Lower lobe of right lung (tissue), 2 donors: Measurements from ENCODE around the gene SLC49A4. TPM values are rescaled to one million over a fixed set of nuclear protein-coding genes. Genes with fewer than 3 reads are reported as not detected.

Experiments
- ATAC-seq, 2 donors: fragments of 200-7000 bp; cut with Tn5 transposase; one replicate each; pipeline ENCODE4 v1.9.1; 2020 to 2022; ENCODE audit warnings: mild to moderate bottlenecking in 2 of 2, moderate library complexity in 2 of 2
- DNase-seq: peaks from one replicate; pipeline ENCODE4 v3.0.0-alpha.2; 2020
- H3K27ac ChIP-seq: fragments of 200-600 bp; one replicate; pipeline ENCODE4 v1.8.0; 2022
- H3K27me3 ChIP-seq: fragments of 200-600 bp; one replicate; pipeline ENCODE4 v1.8.0; 2022; ENCODE audit warnings: low read depth
- H3K36me3 ChIP-seq: fragments of 200-600 bp; one replicate; pipeline ENCODE4 v1.8.0; 2022; ENCODE audit warnings: mild to moderate bottlenecking
- H3K4me1 ChIP-seq: fragments of 200-600 bp; one replicate; pipeline ENCODE4 v1.8.0; 2022
- H3K4me3 ChIP-seq: fragments of 200-600 bp; one replicate; pipeline ENCODE4 v1.8.0; 2022; ENCODE audit warnings: mild to moderate bottlenecking
- H3K9me3 ChIP-seq: fragments of 200-600 bp; one replicate; pipeline ENCODE4 v1.8.0; 2022
- intact Hi-C: fragments of 100-400 bp; cut with DNase I; formaldehyde crosslinking; loops from one replicate; pipeline ENCODE4 v1.11.0; 2022
- total RNA-seq: library from RNA; stranded (reverse); fragmentation: NEBNext Ultra II Directional; extraction: Animal tissue kit (Norgen Biotek cat#: 25700); gene quantifications from one replicate; pipeline ENCODE4 v1.2.1, GENCODE V29; 2021
- TF ChIP-seq, protein P1 (sequence below): fragments of 200-600 bp; IDR thresholded peaks from one replicate; pipeline ENCODE4 v1.8.0; 2022; ENCODE audit warnings: antibody characterized with exemption, mild to moderate bottlenecking
- donor health status: DM: no; HTN: yes; CAD: no; lungs with severe emphysema.

Gene SLC49A4
- total RNA-seq, 1 donor from 2014 or later = 14.9 TPM

DNA sequence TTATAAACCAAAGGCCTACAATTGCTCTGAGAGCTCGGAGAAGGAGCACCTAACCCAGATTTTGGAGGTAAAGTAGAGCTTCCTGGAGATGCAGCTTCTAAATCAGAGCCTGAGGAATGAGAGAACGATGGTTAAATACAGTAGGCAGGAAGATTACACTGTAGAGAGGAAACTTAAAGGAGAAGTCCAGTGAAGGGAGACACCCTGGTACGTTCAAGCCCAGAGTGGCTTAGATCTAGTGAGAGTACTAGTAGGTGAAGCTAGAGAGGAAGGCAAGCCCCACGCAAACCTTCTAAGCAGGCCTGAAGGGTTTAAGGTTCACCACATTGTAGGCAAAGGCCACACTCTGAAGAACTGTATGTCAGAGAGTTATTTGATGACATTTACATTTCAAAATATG, 33.4 kb downstream of the SLC49A4 start:
- Histone ChIP-seq H3K9me3 (no peaks in the 10 kb centered on the region), H3K27ac (no peak overlapping the region), H3K4me1 (no peaks in the 10 kb centered on the region), H3K27me3 (no peaks in the 10 kb centered on the region), H3K4me3 (no peak overlapping the region), H3K36me3 (peaks cover 10% of the 10 kb centered on the region)
- ATAC-seq (peak in 1 of 2 donors; percentile 41), DNase-seq (no peak)
- intact Hi-C loops = no loop called here
- TF ChIP-seq, protein P1, sequence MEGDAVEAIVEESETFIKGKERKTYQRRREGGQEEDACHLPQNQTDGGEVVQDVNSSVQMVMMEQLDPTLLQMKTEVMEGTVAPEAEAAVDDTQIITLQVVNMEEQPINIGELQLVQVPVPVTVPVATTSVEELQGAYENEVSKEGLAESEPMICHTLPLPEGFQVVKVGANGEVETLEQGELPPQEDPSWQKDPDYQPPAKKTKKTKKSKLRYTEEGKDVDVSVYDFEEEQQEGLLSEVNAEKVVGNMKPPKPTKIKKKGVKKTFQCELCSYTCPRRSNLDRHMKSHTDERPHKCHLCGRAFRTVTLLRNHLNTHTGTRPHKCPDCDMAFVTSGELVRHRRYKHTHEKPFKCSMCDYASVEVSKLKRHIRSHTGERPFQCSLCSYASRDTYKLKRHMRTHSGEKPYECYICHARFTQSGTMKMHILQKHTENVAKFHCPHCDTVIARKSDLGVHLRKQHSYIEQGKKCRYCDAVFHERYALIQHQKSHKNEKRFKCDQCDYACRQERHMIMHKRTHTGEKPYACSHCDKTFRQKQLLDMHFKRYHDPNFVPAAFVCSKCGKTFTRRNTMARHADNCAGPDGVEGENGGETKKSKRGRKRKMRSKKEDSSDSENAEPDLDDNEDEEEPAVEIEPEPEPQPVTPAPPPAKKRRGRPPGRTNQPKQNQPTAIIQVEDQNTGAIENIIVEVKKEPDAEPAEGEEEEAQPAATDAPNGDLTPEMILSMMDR = no peak

DNA sequence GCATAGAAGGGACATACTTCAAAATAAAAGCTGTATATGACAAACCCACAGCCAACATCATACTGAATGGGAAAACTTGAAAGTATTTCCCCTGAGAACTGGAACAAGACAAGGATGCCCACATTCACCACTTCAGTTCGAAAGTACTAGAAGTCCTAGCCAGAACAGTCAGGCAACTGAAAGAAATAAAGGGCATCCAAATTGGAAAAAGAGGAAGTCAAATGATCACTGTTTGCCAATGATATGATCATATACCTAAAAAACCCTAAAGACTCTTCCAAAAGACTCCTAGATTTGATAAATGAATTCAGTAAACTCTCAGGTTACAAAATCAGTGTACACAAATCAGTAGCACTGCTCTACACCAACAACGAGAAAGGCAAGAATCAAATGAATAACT, 40.7 kb downstream of the SLC49A4 start:
- Histone ChIP-seq H3K9me3 (no peaks in the 10 kb centered on the region), H3K4me3 (no peak overlapping the region), H3K4me1 (no peaks in the 10 kb centered on the region), H3K36me3 (peaks cover 13% of the 10 kb centered on the region), H3K27me3 (no peaks in the 10 kb centered on the region), H3K27ac (no peak overlapping the region)
- intact Hi-C loops = no loop called here
- TF ChIP-seq, protein P1 = no peak
- ATAC-seq (no peak), DNase-seq (no peak)

DNA sequence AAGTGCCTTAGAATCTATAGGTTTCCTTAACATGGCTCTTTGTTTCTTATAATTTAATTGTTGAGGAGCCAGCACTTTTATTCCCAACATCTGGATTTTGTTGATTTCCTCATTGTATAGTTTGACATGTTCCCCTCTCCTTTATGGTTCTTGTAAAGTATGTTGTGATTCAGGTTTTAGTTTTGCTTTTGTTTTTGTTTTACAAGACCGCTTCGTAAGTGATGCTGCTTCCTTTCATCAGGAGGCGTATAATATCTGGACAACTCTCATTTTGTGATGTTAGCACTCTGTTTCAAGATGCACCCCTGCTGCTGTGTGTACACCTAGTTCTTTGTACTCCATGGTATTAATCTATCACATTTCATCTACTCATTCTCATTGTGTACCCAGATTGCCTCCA, 48.7 kb downstream of the SLC49A4 start:
- H3K27me3 ChIP-seq = no peaks in the 10 kb centered on the region
- ATAC-seq (no peak), DNase-seq (no peak)
- H3K36me3 ChIP-seq = peaks cover 8% of the 10 kb centered on the region
- no peaks in the 10 kb centered on the region for H3K4me1 ChIP-seq
- no peak overlapping the region for H3K4me3 ChIP-seq
- no peaks in the 10 kb centered on the region for H3K9me3 ChIP-seq
- TF ChIP-seq, protein P1 = no peak
- intact Hi-C loops = no loop called here
- no peak overlapping the region for H3K27ac ChIP-seq

DNA sequence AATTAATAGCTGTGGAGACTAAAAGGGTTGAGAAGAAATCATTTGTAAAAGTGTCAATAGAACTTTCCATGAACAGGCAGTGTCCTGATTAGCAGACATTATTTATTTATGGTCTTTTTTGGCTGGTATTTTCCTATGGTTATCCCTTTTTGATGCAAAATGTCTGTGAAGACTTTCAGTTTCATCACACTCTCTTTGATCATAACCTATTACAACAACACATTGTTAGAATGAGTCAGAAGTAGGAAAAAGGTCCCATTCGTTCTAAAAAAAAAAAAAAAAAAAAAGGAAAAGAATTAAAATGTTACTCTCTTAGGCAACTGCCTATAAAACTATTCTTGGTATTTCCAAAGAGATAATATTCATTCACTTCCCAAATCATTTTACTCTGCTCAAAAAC, 62.1 kb downstream of the SLC49A4 start:
- DNase-seq (no peak), ATAC-seq (no peak)
- Histone ChIP-seq H3K27me3 (no peaks in the 10 kb centered on the region), H3K36me3 (peaks cover 40% of the 10 kb centered on the region), H3K4me1 (peaks cover 4% of the 10 kb centered on the region), H3K27ac (no peak overlapping the region), H3K9me3 (no peaks in the 10 kb centered on the region), H3K4me3 (no peak overlapping the region)
- TF ChIP-seq, protein P1 = no peak
- intact Hi-C loops = no loop called here

DNA sequence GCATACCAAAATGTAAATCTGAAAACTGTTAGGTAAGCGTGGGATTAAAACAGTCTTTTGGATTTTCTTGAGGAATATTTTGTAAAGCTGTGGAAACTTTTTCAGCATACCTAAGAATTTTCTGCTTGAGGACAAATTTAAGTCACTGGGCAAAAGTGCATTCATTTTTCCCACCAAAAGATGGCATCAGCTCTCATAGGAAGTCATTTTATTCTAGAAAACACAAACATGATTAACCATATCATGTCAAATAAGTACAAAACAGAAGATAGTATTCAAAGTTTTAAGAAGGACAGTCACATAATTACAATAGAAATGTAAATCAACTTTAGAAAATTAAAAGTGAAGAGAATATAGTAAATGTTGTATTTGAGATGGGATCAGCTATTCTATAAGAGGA, 63.5 kb downstream of the SLC49A4 start:
- peaks cover 4% of the 10 kb centered on the region for H3K4me1 ChIP-seq
- TF ChIP-seq, protein P1 = no peak
- no peak for ATAC-seq
- peaks cover 45% of the 10 kb centered on the region for H3K36me3 ChIP-seq
- H3K27ac ChIP-seq = no peak overlapping the region
- no peak for DNase-seq
- intact Hi-C loops = no loop called here
- no peaks in the 10 kb centered on the region for H3K27me3 ChIP-seq
- H3K4me3 ChIP-seq = no peak overlapping the region
- no peaks in the 10 kb centered on the region for H3K9me3 ChIP-seq
